ENCODE measurements around the gene ATOSB. TPM values are rescaled to one million over a fixed set of nuclear protein-coding genes. Genes with fewer than 3 reads are reported as not detected.

Gene ATOSB
- total and polyA plus RNA-seq, 4 donors, result 9.5 to 32.0 (median 23.0) TPM

- H3K27ac ChIP-seq (ENCODE audit: low read depth in 1 of 2, low read length in 1 of 2), result no peak overlapping the region
- no peak for TF ChIP-seq CTCF (IDR thresholded peaks at IDR 0.05; ENCODE audit: control extremely low read depth, extremely low read depth)
- H3K9ac ChIP-seq (ENCODE audit: insufficient read depth in 1 of 2, low read length in 2 of 2), result no peak overlapping the region
- WGBS, 2 donors, result 87 to 91% methylated on average over 6 of the region's 6 CpGs
- peaks cover 0 to 4% (median 2%) of the 10 kb centered on the region in 4 donors for H3K9me3 ChIP-seq (ENCODE audit: control insufficient read depth in 4 of 4, insufficient read depth in 3 of 4, low read length in 3 of 4)
- H3K4me3 ChIP-seq, result no peak overlapping the region
- no peak for ATAC-seq (ENCODE audit: insufficient read depth, low FRiP score)
- H3K36me3 ChIP-seq (ENCODE audit: control insufficient read depth in 4 of 4, insufficient read depth in 4 of 4, low read length in 4 of 4), result no peaks in the 10 kb centered on the region
- DNase-seq, result no peak
- peaks cover 0 to 7% (median 0%) of the 10 kb centered on the region in 5 donors for H3K4me1 ChIP-seq (ENCODE audit: control insufficient read depth in 5 of 5, insufficient read depth in 5 of 5, low read length in 5 of 5)
- H3K27me3 ChIP-seq (ENCODE audit: control insufficient read depth in 3 of 3, insufficient read depth in 3 of 3, low read length in 2 of 3), result no peaks in the 10 kb centered on the region
Measured at GRCh38 chr9:35134920-35135319, 19.3 kb upstream of the ATOSB start.

- Histone ChIP-seq H3K9ac (ENCODE audit: insufficient read depth in 1 of 2, low read length in 2 of 2) (peak overlapping the region in 1 of 2 donors; percentile 71), H3K27ac (ENCODE audit: low read depth in 1 of 2, low read length in 1 of 2) (peak overlapping the region; percentile 34 to 90), H3K27me3 (ENCODE audit: control insufficient read depth in 3 of 3, insufficient read depth in 3 of 3, low read length in 2 of 3) (no peaks in the 10 kb centered on the region), H3K4me3 (no peak overlapping the region), H3K4me1 (ENCODE audit: control insufficient read depth in 5 of 5, insufficient read depth in 5 of 5, low read length in 5 of 5) (peaks cover 12 to 31% (median 19%) of the 10 kb centered on the region in 5 donors), H3K36me3 (ENCODE audit: control insufficient read depth in 4 of 4, insufficient read depth in 4 of 4, low read length in 4 of 4) (no peaks in the 10 kb centered on the region), H3K9me3 (ENCODE audit: control insufficient read depth in 4 of 4, insufficient read depth in 3 of 4, low read length in 3 of 4) (no peaks in the 10 kb centered on the region)
- DNase-seq, result peak; percentile 92 to 96 (median 95)
- TF ChIP-seq CTCF (IDR thresholded peaks at IDR 0.05; ENCODE audit: control extremely low read depth, extremely low read depth), result peak; percentile 95
- ATAC-seq (ENCODE audit: insufficient read depth, low FRiP score), result peak; percentile 72
- 21 to 28% methylated on average over 30 of the region's 30 CpGs for WGBS, 2 donors
Measured at GRCh38 chr9:35116898-35117551, 1.4 kb upstream of the ATOSB start.

GRCh38 chr9:35116539-35116897 is 856 bp upstream of the ATOSB start:
- H3K9me3 ChIP-seq (ENCODE audit: control insufficient read depth in 4 of 4, insufficient read depth in 3 of 4, low read length in 3 of 4), result no peaks in the 10 kb centered on the region
- peak overlapping the region in 1 of 2 donors; percentile 19 for H3K9ac ChIP-seq (ENCODE audit: insufficient read depth in 1 of 2, low read length in 2 of 2)
- no peaks in the 10 kb centered on the region for H3K36me3 ChIP-seq (ENCODE audit: control insufficient read depth in 4 of 4, insufficient read depth in 4 of 4, low read length in 4 of 4)
- peaks cover 14 to 35% (median 24%) of the 10 kb centered on the region in 5 donors for H3K4me1 ChIP-seq (ENCODE audit: control insufficient read depth in 5 of 5, insufficient read depth in 5 of 5, low read length in 5 of 5)
- DNase-seq, result no peak
- TF ChIP-seq CTCF (IDR thresholded peaks at IDR 0.05; ENCODE audit: control extremely low read depth, extremely low read depth), result no peak
- no peak overlapping the region for H3K4me3 ChIP-seq
- H3K27ac ChIP-seq (ENCODE audit: low read depth in 1 of 2, low read length in 1 of 2), result peak overlapping the region; percentile 24 to 90
- WGBS, 2 donors, result 0 to 1% methylated on average over 12 of the region's 12 CpGs
- H3K27me3 ChIP-seq (ENCODE audit: control insufficient read depth in 3 of 3, insufficient read depth in 3 of 3, low read length in 2 of 3), result no peaks in the 10 kb centered on the region
- ATAC-seq (ENCODE audit: insufficient read depth, low FRiP score), result no peak

Measured in lung (tissue), 12 donors.